ENCODE results near the gene RALGAPA2.

The RALGAPA2 gene

GRCh38 chr20:20366876-20367574, 345.4 kb downstream of the RALGAPA2 start:
- H3K27me3 ChIP-seq (ENCODE audit: low read length) = no peaks in the 10 kb centered on the region
- no peak overlapping the region for H3K27ac ChIP-seq (ENCODE audit: low read depth, low read length)
- H3K9me3 ChIP-seq (ENCODE audit: insufficient read depth, low read length) = no peaks in the 10 kb centered on the region
- H3K36me3 ChIP-seq (ENCODE audit: low read length) = no peaks in the 10 kb centered on the region
- no peak overlapping the region for H2AFZ ChIP-seq (ENCODE audit: low read depth, low read length, severe bottlenecking)
- no peaks in the 10 kb centered on the region for H3K9me2 ChIP-seq (replicated peaks; ENCODE audit: insufficient read depth, low read length)
- no peak overlapping the region for H3K4me3 ChIP-seq (ENCODE audit: insufficient read depth, low read length, poor library complexity, severe bottlenecking)
- no peaks in the 10 kb centered on the region; the same call in 1 of the 2 replicates for H4K20me1 ChIP-seq (ENCODE audit: low read depth, low read length)
- H3F3A ChIP-seq (ENCODE audit: insufficient read depth) = peaks cover 3% of the 10 kb centered on the region; the same call in 1 of the 2 replicates
- peak overlapping the region; percentile 41 for H3K4me2 ChIP-seq (ENCODE audit: low read depth, low read length, poor library complexity, severe bottlenecking)
- TF ChIP-seq, protein P1, sequence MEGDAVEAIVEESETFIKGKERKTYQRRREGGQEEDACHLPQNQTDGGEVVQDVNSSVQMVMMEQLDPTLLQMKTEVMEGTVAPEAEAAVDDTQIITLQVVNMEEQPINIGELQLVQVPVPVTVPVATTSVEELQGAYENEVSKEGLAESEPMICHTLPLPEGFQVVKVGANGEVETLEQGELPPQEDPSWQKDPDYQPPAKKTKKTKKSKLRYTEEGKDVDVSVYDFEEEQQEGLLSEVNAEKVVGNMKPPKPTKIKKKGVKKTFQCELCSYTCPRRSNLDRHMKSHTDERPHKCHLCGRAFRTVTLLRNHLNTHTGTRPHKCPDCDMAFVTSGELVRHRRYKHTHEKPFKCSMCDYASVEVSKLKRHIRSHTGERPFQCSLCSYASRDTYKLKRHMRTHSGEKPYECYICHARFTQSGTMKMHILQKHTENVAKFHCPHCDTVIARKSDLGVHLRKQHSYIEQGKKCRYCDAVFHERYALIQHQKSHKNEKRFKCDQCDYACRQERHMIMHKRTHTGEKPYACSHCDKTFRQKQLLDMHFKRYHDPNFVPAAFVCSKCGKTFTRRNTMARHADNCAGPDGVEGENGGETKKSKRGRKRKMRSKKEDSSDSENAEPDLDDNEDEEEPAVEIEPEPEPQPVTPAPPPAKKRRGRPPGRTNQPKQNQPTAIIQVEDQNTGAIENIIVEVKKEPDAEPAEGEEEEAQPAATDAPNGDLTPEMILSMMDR (IDR thresholded peaks at IDR 0.05; ENCODE audit: insufficient read depth, low read length, poor library complexity, severe bottlenecking) = no peak
- TF ChIP-seq EZH2phosphoT487 (conservative IDR thresholded peaks at IDR 0.05; ENCODE audit: low read length) = no peak
- H3K9ac ChIP-seq (ENCODE audit: low read length) = no peak overlapping the region
- no peaks in the 10 kb centered on the region for H3K79me2 ChIP-seq (ENCODE audit: insufficient read depth, low read length)

DNA sequence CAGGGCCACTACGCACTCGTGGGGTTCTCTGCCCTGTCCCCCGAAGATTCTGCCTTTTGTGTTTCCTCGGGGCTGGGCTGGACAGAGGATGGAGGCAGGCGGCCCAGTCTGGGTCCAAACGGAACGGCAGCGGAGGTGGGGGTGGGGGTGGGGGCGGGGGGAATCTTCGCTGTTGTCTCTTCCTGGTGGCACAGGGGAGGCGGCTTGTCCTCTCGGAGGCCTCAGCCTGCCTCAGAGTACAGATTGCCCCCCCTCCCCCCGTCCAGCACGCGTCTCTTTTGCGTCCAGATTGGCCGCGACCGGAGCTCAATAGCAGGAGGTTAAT, 345.9 kb downstream of the RALGAPA2 start:
- no peak overlapping the region for H3K27ac ChIP-seq (ENCODE audit: low read depth, low read length)
- no peak overlapping the region for H3K4me2 ChIP-seq (ENCODE audit: low read depth, low read length, poor library complexity, severe bottlenecking)
- no peaks in the 10 kb centered on the region for H3K27me3 ChIP-seq (ENCODE audit: low read length)
- H2AFZ ChIP-seq (ENCODE audit: low read depth, low read length, severe bottlenecking) = no peak overlapping the region
- peaks cover 3% of the 10 kb centered on the region; the same call in 1 of the 2 replicates for H3F3A ChIP-seq (ENCODE audit: insufficient read depth)
- no peak overlapping the region for H3K9ac ChIP-seq (ENCODE audit: low read length)
- no peaks in the 10 kb centered on the region for H3K36me3 ChIP-seq (ENCODE audit: low read length)
- TF ChIP-seq, protein P1 (IDR thresholded peaks at IDR 0.05; ENCODE audit: insufficient read depth, low read length, poor library complexity, severe bottlenecking) = no peak
- TF ChIP-seq EZH2phosphoT487 (conservative IDR thresholded peaks at IDR 0.05; ENCODE audit: low read length) = no peak
- H3K4me3 ChIP-seq (ENCODE audit: insufficient read depth, low read length, poor library complexity, severe bottlenecking) = no peak overlapping the region
- no peaks in the 10 kb centered on the region; the same call in 1 of the 2 replicates for H4K20me1 ChIP-seq (ENCODE audit: low read depth, low read length)
- H3K79me2 ChIP-seq (ENCODE audit: insufficient read depth, low read length) = no peaks in the 10 kb centered on the region
- H3K9me2 ChIP-seq (replicated peaks; ENCODE audit: insufficient read depth, low read length) = no peaks in the 10 kb centered on the region
- H3K9me3 ChIP-seq (ENCODE audit: insufficient read depth, low read length) = no peaks in the 10 kb centered on the region

- H2AFZ ChIP-seq (ENCODE audit: low read depth, low read length, severe bottlenecking) = no peak overlapping the region
- H3K9me2 ChIP-seq (replicated peaks; ENCODE audit: insufficient read depth, low read length) = no peaks in the 10 kb centered on the region
- no peaks in the 10 kb centered on the region; the same call in 1 of the 2 replicates for H4K20me1 ChIP-seq (ENCODE audit: low read depth, low read length)
- no peaks in the 10 kb centered on the region for H3K27me3 ChIP-seq (ENCODE audit: low read length)
- no peaks in the 10 kb centered on the region for H3K9me3 ChIP-seq (ENCODE audit: insufficient read depth, low read length)
- no peaks in the 10 kb centered on the region for H3K79me2 ChIP-seq (ENCODE audit: insufficient read depth, low read length)
- no peak overlapping the region for H3K27ac ChIP-seq (ENCODE audit: low read depth, low read length)
- H3F3A ChIP-seq (ENCODE audit: insufficient read depth) = peaks cover 3% of the 10 kb centered on the region; the same call in 1 of the 2 replicates
- no peak overlapping the region for H3K4me3 ChIP-seq (ENCODE audit: insufficient read depth, low read length, poor library complexity, severe bottlenecking)
- no peaks in the 10 kb centered on the region for H3K36me3 ChIP-seq (ENCODE audit: low read length)
- TF ChIP-seq, protein P1 (IDR thresholded peaks at IDR 0.05; ENCODE audit: insufficient read depth, low read length, poor library complexity, severe bottlenecking) = no peak
- TF ChIP-seq EZH2phosphoT487 (conservative IDR thresholded peaks at IDR 0.05; ENCODE audit: low read length) = no peak
- H3K9ac ChIP-seq (ENCODE audit: low read length) = no peak overlapping the region
- no peak overlapping the region for H3K4me2 ChIP-seq (ENCODE audit: low read depth, low read length, poor library complexity, severe bottlenecking)
Measured at GRCh38 chr20:20365480-20366161, 346.8 kb downstream of the RALGAPA2 start.
